Measurements from ENCODE around the gene SPRR2F. TPM values are rescaled to one million over a fixed set of nuclear protein-coding genes. Genes with fewer than 3 reads are reported as not detected.
"Not testable (repeated sequence)": the region's sequence is repeated elsewhere in the genome, so short reads cannot be mapped to it uniquely, and the experiment has no call there.

The SPRR2F gene, protein sequence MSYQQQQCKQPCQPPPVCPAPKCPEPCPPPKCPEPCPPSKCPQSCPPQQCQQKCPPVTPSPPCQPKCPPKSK
- not detected in 2 replicates for total RNA-seq (2014; rRNA removed; shearing (Covaris generic))

DNA sequence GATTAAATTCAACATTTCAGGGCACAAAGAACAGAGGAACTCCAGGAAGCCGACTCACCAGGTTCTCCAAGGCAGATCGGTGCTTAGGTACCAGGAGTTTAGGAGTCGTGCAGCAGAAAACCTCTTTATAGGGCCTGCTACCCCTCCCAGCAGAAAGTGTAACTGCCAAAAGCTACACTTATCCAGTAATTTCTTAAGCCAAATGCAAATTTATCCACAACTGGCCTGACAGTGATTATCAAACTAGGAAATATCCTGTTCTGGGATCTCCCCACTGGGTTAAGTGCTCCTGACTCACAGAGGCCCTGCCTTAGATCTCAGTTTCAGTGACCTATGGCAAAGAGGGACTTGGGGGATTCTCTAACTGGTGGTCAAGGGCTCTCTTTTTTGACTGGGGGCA is at the start of gene SPRR2F:
Gene SPRR2F, minus strand, starts transcription at position 101 of the 400 bp plus-strand sequence. CDS start 783 bp downstream, outside the sequence.
- no peak for DNase-seq (ENCODE audit: low spot score)

DNA sequence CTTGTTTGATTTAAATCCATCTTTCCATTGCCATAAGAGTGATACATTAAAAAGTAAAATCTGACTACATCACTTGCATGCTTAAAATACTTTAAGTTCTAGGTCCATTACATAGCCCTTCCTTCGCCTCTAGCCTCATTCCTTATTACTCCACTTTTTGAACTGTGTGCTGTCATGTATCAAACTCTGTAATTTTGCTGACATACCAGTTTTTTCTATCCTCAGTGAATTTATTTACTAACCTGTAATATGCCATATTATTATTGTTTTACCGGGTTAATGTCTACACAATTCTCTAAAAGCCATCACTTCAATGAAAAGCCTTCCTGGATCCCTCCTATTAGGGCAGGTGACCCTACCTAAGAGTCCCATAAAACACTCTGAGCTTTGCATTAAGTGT is 42.2 kb upstream of the SPRR2F start:
- no peak for DNase-seq (ENCODE audit: low spot score)

DNA sequence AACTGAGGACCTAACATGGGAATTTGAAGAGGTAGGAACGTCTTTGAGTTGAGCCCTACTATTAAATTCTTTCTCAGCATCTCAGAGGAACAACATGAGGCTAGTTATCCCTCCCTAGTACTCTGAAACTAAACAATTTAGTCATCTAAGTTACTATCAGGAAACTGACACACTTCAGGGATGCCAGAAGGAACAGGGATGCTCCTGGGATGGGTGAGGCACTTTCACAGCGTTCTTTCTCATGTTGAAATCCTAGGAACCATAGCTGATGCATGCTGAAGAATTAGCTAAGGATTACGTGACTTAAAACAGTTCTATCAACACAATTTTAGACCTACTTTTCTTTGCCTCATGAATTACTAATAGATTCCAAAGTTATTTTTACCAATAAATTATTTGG is 39.2 kb upstream of the SPRR2F start:
- no peak for DNase-seq (ENCODE audit: low spot score)

DNA sequence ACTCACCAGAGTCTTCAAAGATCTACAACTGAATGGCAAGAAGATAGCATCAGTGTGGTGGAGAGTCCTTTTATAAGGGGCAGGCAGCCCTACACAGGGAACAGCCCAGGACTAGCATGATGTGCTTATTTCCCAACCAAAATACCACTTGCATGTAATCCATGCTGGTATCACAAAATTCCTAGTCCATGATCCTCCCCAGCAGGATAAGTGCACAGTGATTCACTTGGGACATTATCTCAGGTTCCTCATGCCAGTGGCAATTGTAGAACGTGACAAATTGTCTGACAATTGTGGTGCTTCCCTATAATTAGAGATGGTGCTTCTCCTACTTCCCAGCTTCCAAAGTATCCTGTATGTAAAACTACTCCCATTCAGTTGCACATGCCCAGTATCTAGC is 37.5 kb upstream of the SPRR2F start, which contains the start of gene SPRR2G:
Gene SPRR2G, minus strand, starts transcription at position 45 of the 400 bp plus-strand sequence. CDS start 780 bp downstream, outside the sequence.
- DNase-seq (ENCODE audit: low spot score): no peak

DNA sequence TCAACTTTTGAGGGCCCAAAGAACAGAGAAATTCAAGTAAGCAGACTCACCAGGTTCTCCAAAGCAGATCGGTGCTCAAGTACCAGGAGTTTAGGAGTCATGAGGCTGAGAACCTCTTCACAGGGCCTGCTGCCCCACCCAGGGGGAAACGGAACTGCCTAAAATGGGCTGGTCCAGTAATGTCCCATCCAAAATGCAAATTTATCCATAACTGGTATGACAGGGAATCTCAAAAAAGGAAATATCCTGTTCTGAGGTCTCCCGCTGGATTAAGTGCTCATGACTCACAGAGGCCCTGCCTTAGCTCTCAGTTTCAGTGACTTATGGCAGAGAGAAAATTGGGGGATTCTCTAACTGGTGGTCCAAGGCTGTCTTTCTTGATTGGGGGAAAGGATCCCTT is 28.1 kb upstream of the SPRR2F start:
- DNase-seq (ENCODE audit: low spot score): no peak

DNA sequence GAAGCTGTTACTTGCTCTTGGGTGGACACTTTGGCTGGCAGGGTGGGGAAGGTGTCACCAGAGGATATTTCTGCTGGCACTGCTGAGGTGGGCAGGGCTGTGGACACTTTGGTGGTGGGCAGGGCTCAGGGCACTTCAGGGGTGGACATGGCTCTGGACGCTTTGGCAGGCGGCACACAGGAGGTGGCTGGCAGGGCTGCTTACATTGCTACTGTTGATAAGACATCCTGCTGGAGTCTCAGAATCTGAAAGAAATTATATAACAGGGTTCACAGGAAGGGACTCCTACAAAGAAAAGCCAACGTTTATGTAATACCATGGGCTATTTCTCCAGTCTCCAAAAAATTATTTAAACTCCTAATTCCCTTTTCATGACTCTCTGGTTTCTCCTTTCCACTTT is 27.2 kb upstream of the SPRR2F start:
- DNase-seq (ENCODE audit: low spot score): no peak

DNA sequence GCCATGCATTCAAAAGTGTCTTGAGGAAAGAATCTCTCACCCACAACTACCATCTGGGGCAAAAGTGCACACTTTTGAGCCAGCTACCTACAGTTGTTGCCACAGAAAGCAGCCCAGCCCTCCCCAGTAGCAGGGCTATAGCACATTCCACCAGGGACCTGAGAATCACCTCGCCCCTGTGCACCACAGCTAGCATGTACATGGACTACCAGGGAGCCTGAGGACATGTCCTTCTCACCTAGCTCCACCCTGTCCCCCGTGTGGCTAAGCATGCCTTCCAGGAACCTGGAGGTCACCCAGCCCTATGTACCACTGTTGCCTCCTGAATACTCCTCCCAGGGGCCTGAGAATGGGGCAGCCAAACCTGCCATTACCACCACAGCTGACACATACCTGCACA is 20.4 kb upstream of the SPRR2F start:
- DNase-seq (ENCODE audit: low spot score): no peak

DNA sequence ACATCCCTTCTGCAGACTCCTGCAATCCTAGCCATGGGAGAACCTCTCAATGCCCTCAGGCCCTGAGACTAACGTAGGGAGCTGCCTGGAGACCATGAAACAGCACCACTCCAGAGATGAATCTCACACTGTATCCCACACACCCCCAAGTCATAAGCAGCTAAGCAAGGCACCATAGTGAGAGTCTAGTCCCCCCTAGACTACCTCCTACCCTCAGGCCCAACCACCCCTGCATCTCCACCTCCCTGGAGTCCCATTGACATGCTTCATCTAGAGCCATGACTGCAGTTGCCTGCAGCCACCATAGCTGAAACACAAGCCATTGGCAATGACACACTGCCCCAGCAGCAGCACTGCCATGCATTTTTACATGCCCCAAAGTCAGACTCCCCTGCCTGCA is 20.0 kb upstream of the SPRR2F start:
- DNase-seq (ENCODE audit: low spot score): no peak

DNA sequence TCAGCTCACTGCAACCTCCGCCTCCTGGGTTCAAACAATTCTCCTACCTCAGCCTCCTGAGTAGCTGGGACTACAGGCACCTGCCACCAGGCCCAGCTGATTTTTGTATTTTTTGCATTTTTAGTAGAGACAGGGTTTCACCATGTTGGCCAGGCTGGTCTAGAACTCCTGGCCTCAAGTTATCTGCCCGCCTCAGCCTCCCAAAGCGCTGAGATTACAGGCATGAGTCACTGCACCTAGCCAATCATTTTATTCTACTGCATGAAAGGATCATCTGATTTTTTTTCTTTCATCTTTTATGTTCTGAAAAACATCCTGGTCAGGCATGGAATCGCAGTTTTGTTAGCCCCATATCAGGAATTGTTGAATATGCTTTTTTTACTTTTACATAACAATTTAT is 15.4 kb upstream of the SPRR2F start:
- not testable (repeated sequence) for DNase-seq (ENCODE audit: low spot score)

DNA sequence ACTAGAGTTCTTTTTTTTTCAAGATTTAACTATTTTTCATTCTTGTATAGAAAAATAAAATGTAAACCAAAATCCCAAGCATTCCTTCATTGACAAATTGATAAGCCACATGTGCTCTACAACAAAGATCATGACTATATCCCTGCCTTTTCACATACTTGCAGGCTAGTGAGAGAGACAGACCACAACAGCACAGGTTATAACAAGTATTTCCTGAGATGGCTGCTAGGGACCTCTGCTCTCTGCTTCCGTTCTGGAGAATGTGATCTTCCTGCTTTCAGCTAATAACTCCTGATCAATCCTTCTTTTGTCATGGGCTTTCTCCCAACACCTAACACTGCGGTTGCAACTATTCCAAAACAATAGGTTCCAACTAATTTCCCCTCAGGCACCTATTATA is 14.0 kb upstream of the SPRR2F start:
- DNase-seq (ENCODE audit: low spot score): no peak

DNA sequence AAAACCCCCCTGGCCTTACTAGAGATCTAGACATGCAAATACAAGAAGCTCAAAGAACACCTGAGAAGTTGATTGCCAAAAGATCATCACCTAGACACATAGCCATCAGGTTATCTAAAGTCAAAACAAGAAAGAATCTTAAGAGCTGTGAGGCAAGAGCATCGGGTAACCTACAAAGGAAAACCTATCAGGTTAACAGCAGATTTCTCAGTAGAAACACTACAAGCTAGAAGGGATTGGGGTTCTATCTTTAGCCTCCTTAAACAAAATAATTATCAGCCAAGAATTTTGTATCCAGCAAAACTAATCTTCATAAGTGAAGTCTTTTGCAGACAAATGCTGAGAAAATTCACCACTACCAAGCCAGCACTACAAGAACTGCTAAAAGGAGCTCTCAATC is 12.2 kb upstream of the SPRR2F start:
- no peak for DNase-seq (ENCODE audit: low spot score)

DNA sequence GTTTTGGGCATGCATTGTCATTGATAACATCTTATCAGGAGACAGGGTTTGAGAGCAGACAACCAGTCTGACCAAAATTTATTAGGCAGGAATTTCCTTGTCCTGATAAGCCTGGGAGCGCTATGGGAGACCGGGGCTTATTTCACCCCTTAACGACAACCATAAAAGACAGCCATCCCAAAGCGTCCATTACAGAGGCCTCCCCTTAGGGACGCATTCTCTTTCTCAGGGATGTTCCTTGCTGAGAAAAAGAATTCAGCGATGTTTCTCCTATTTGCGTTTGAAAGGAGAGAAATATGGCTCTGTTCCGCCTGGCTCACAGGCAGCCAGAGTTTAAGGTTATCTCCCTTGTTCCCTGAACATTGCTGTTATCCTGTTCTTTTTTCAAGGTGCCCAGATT is 10.5 kb upstream of the SPRR2F start:
- DNase-seq (ENCODE audit: low spot score): not testable (repeated sequence)

DNA sequence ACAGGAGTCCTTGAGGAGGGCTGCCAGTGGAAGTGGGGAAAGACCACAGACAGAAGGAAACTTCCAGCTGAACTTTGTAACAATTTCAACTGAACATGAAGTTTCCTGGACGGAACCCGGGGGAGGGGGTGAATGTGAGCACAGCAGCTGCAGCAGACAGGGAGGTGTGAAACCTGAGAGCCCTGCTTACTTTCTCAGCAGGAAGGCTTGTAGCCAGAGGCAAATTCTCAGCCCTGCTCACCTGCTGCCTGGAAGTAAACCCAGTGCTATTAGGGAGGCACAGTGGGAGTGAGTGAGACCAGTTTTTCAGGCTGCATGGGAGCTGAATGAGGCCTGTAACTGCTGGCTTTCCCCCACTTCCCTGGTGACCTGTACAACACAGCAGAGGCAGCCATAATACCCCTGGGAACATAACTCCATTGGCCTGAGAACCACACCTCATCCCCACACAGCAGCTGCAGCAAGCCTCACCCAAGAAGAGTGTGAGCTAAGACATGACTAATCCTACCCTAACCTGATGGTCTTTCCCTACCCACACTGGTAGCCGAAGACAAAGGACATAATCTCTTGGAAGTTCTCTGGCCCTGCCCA is 9.6 kb upstream of the SPRR2F start:
- peak; percentile 68 for DNase-seq (ENCODE audit: low spot score)

DNA sequence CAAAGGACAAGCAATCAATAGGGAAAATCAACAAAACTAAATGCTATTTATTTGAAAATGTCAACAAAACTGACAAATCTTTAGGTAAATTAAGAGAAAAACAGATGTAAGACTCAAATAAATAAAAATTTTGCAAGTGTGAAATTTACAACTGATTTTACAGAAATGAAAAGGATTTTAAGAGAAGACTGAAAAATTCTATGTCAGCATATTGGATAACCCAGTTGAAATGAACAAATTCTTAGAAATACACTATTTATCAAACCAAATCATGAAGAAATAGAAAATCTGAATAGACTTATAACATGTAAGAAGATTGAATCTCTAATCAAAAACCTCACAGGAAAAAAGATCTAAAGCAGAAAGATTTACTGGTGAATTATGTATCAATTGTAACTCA is 7.6 kb upstream of the SPRR2F start:
- no peak for DNase-seq (ENCODE audit: low spot score)

DNA sequence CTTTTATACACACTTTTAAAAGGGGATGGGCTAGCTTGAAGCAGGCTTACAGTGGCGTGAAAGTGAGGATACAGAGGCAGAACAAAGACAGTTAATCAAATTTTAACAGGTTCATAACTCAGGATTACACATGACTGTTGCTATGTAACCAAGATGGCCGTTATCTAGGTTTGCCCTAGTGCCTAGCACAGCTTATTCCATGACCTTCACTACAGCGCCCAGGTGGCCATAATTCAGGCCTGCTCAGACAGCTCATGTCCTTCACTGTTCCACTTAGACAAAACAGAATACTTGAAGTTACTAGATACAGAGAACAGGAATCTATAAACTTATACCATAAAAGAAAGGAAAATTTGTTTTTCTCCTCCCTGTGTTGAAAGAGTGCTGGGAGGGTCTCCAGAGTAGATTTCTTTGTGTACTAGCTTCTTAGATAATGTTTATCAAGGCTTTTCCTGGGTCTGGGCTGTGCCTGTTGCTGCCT is 6.2 kb upstream of the SPRR2F start:
- no peak for DNase-seq (ENCODE audit: low spot score)

DNA sequence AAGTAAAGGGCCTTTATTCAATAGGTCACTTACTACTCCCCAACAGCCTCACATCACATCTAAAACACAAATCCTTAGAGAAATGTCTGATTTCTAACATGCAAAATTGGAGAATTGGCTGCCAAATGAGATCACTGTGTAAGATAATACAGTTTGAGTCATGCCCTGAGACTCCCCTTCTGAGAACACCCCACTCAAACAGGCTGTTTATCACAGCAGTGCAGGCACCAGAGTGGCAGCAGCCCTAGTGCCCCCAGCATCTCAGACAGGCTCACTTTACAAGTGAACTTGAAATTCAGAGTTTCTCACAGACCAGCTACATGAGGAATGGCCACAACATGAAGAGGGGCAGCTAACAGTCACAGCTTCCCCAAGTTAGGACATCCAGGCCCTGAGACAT is 1.9 kb upstream of the SPRR2F start:
- DNase-seq (ENCODE audit: low spot score): not testable (repeated sequence)

DNA sequence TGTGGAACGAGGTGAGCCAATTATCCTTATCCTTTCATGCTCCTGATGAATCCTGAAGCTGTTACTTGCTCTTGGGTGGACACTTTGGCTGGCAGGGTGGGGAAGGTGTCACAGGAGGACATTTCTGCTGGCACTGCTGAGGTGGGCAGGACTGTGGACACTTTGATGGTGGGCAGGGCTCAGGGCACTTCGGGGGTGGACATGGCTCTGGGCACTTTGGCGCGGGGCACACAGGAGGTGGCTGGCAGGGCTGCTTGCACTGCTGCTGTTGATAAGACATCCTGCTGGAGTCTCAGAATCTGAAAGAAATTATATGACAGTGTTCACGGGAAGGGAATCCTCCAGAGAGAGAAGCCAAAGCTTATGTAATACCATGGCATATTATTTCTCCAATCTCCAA is 862 bp downstream of the SPRR2F start:
- not testable (repeated sequence) for DNase-seq (ENCODE audit: low spot score)

DNA sequence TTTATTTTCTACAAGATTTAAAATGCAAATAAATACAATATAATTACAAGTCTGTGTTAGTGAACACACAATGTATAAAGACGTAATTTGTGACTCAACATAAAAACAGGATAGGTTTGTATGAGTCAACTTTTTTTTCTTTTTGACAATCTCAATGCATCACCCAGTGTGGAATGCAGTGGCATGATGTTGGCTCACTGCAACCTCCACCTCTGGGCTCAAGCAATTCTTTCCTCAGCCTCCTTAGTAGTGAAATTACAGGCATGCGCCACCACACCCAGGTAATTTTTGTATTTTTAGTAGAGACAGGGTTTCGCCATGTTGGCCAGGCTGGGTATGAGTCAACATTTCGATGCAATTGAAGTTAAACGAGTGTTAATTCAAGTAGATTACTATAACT is 13.1 kb downstream of the SPRR2F start:
- peak; percentile 65 for DNase-seq (ENCODE audit: low spot score)

DNA sequence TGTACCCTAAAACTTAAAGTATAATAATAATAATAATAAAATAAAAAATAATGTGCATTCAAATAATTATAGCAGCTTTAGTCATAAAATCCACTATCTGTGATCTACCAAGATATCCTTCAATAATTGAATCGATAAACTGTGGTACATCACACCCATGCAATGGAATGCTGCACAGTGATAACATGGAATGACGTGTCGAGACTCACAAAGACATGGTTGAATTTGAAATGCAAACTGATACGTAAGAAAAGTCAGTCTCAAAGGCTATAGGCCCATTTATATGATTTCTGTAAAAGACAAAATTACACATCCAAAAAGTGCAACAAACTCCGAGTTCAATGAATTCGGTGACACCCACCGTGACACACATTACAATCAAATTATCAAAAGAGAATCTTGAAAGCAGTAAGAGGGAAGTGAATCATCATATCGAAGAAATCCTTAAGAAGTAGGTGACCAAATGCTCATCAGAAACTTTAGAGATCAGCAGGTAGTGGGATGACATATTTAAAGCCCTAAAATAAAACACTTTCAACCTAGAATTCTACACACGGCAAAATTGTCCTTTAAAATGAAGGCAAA is 13.8 kb downstream of the SPRR2F start:
- no peak for DNase-seq (ENCODE audit: low spot score)

DNA sequence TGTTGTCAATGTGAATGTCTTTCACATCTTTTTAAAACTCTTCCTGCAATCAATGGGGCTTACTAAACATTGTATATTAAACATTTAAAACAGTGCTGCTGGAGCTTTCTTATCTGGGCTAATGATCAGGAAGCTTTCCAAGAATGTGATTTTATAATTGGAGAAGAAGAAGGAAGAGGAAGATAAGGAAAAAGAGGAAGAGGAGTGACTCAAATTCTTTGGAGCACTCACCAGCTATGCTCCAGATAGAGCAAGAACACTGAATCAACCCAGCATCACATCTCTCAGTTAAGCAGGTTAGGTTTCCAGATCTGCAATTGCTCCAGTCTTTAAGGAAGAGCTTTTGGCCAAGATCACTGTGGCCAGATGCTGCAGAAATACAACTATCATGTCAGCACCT is 17.6 kb downstream of the SPRR2F start:
- DNase-seq (ENCODE audit: low spot score): no peak

DNA sequence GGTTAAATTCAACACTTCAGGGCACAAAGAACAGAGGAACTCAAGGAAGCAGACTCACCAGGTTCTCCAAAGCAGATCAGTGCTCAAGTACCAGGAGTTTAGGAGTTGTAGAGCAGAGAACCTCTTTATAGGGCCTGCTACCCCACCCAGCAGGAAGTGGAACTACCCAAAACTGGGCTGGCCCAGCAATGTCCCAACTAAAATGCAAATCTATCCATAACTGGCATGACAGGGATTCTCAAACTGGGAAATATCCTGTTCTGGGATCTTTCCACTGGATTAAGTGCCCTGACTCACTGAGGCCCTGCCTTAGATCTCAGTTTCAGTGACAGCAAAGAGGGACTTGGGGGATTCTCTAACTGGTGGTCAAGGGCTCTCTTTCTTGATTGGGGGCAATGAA is 18.9 kb downstream of the SPRR2F start, which contains the start of gene SPRR2E:
Gene SPRR2E, minus strand, starts transcription at position 101 of the 400 bp plus-strand sequence. CDS start 775 bp downstream, outside the sequence.
- no peak for DNase-seq (ENCODE audit: low spot score)

DNA sequence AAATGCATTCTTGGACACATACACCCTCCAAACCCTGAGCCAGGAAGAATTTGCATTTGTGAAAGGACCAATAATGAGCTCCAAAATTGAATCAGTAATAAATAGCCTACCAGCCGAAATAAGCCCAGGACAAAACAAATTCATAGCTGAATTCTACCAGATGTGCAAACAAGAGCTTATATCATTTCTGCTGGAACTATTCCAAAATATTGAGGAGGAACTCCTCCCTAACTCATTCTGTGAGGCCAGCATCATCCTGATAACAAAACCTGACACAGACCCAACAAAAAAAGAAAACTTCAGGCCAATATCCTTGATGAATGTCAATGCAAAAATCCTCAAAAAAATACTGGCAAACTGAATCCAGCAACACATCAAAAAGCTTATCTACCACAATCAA is 25.7 kb downstream of the SPRR2F start:
- no peak for DNase-seq (ENCODE audit: low spot score)

DNA sequence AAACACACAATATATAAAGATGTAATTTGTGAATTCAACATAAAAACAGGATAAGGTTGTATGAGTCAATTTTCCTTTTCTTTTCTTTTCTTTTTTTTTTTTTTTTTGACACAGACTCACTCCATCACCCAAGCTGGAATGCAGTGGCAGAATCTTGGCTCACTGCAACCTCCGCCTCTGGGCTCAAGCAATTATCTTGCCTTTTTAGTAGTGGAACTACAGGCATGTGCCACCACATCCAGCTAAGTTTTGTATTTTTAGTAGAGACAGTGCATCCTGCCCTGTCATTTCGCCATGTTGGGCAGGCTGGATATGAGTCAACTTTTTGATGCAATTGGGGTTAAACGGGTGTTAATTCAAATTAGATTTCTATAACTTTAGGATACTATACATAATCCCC is 31.6 kb downstream of the SPRR2F start:
- DNase-seq (ENCODE audit: low spot score): peak; percentile 5
